Smooth muscle cell (in vitro differentiated cells): Measurements from ENCODE around the gene KANK2. TPM values are rescaled to one million over a fixed set of nuclear protein-coding genes. Genes with fewer than 3 reads are reported as not detected.

Experiments
- DNase-seq: peaks from one replicate; lab custom pipeline; 2025; ENCODE audit not compliant: unreplicated experiment; lab: John Stamatoyannopoulos, UW
- H2AFZ ChIP-seq: fragments of 200-600 bp; sonication (generic); 2 replicates; pipeline ENCODE4 v1.6.0; 2016; ENCODE audit warnings: antibody characterized with exemption, low read depth, mild to moderate bottlenecking
- H3F3A ChIP-seq: fragments of 200-600 bp; sonication (generic); 2 replicates; pipeline ENCODE4 v1.6.0; 2017; ENCODE audit warnings: antibody characterized with exemption, low read depth
- H3K27ac ChIP-seq: fragments of 200-600 bp; sonication (generic); 2 replicates; pipeline ENCODE4 v1.5.1; 2016; ENCODE audit warnings: low read depth, mild to moderate bottlenecking
- H3K27me3 ChIP-seq: fragments of 200-600 bp; sonication (generic); 2 replicates; pipeline ENCODE4 v1.6.1; 2016; ENCODE audit warnings: low read depth, mild to moderate bottlenecking
- H3K36me3 ChIP-seq: fragments of 200-600 bp; sonication (generic); 2 replicates; pipeline ENCODE4 v1.5.1; 2016; ENCODE audit warnings: low read depth
- H3K4me1 ChIP-seq: fragments of 200-600 bp; sonication (generic); 2 replicates; pipeline ENCODE4 v1.5.1; 2016; ENCODE audit warnings: low read depth
- H3K4me2 ChIP-seq: fragments of 200-600 bp; sonication (generic); 2 replicates; pipeline ENCODE4 v1.6.0; 2016; ENCODE audit warnings: mild to moderate bottlenecking
- H3K4me3 ChIP-seq: fragments of 200-600 bp; sonication (generic); 2 replicates; pipeline ENCODE4 v1.5.1; 2016; ENCODE audit warnings: mild to moderate bottlenecking
- H3K79me2 ChIP-seq: fragments of 200-600 bp; sonication (generic); 2 replicates; pipeline ENCODE4 v1.6.0; 2016; ENCODE audit warnings: low read depth, mild to moderate bottlenecking
- H3K9ac ChIP-seq: fragments of 200-600 bp; sonication (generic); 2 replicates; pipeline ENCODE4 v1.6.0; 2016; ENCODE audit warnings: low read depth
- H3K9me3 ChIP-seq: fragments of 200-600 bp; sonication (generic); replicated peaks from 2 replicates; pipeline ENCODE4 v1.5.1; 2016; ENCODE audit warnings: low read depth
- H4K20me1 ChIP-seq: fragments of 200-600 bp; sonication (generic); 2 replicates; pipeline ENCODE4 v1.6.0; 2016; ENCODE audit warnings: low read depth
- CTCF ChIP-seq: fragments of 200-600 bp; sonication (generic); IDR thresholded peaks from 2 replicates; pipeline ENCODE4 v1.5.1; 2017; ENCODE audit warnings: borderline replicate concordance, mild to moderate bottlenecking, antibody characterized with exemption; ENCODE audit not compliant: insufficient read depth, poor library complexity, severe bottlenecking
- WGBS: methylation state at CpG from one replicate; pipeline ENCODE4 v1.1.7; 2016; ENCODE audit warnings: low lambda C conversion rate; 5-methylcytosine and 5-hydroxymethylcytosine counted together
- polyA plus RNA-seq: library from polyadenylated mRNA; unstranded; fragments of >200 nt; fragmentation: Nextera tagmentation; extraction: Ambion mirVana; gene quantifications from 2 replicates; pipeline ENCODE4 v1.2.1, GENCODE V29; 2016
- total RNA-seq: library from RNA; depleted of rRNA; stranded (reverse); fragments of >200 nt; gene quantifications from 2 replicates; pipeline ENCODE4 v1.2.3, GENCODE V29; 2014

KANK2 gene
- total and polyA plus RNA-seq, 2 experiments from 2014 or later, result 28.1 to 32.0 TPM

- DNase-seq, result no peak
- TF ChIP-seq CTCF, result no peak
- 86% methylated on average over 13 of the region's 14 CpGs for WGBS
- no peaks in the 10 kb centered on the region for H3K79me2 ChIP-seq
- no peak overlapping the region for H2AFZ ChIP-seq
- no peaks in the 10 kb centered on the region for H3K27me3 ChIP-seq
- no peak overlapping the region for H3K9ac ChIP-seq
- H3K36me3 ChIP-seq, result peaks cover under 1% of the 10 kb centered on the region
- no peaks in the 10 kb centered on the region for H3K4me1 ChIP-seq
- no peak overlapping the region for H3K27ac ChIP-seq
- no peaks in the 10 kb centered on the region for H3F3A ChIP-seq
- H3K4me3 ChIP-seq, result no peak overlapping the region
- no peak overlapping the region for H3K4me2 ChIP-seq
- H4K20me1 ChIP-seq, result no peaks in the 10 kb centered on the region
- H3K9me3 ChIP-seq, result no peaks in the 10 kb centered on the region
These were observed 30.0 kb upstream of the KANK2 start for GRCh38 chr19:11227195-11227886.

- TF ChIP-seq CTCF, result no peak
- H4K20me1 ChIP-seq, result no peaks in the 10 kb centered on the region
- H3F3A ChIP-seq, result no peaks in the 10 kb centered on the region
- no peak overlapping the region for H3K27ac ChIP-seq
- no peak overlapping the region for H3K4me3 ChIP-seq
- H2AFZ ChIP-seq, result no peak overlapping the region
- no peak overlapping the region for H3K9ac ChIP-seq
- H3K27me3 ChIP-seq, result no peaks in the 10 kb centered on the region
- DNase-seq, result no peak
- H3K4me1 ChIP-seq, result no peaks in the 10 kb centered on the region
- H3K4me2 ChIP-seq, result no peak overlapping the region
- 100% methylated on average over 1 of the region's 1 CpG for WGBS
- H3K79me2 ChIP-seq, result no peaks in the 10 kb centered on the region
- no peaks in the 10 kb centered on the region for H3K9me3 ChIP-seq
- peaks cover 6% of the 10 kb centered on the region for H3K36me3 ChIP-seq
These were observed 29.4 kb upstream of the KANK2 start for GRCh38 chr19:11226716-11227166.

- Histone ChIP-seq H3F3A (no peaks in the 10 kb centered on the region), H3K9me3 (no peaks in the 10 kb centered on the region), H2AFZ (no peak overlapping the region), H3K27ac (no peak overlapping the region), H4K20me1 (no peaks in the 10 kb centered on the region), H3K4me3 (no peak overlapping the region), H3K36me3 (peaks cover 15% of the 10 kb centered on the region), H3K4me1 (no peaks in the 10 kb centered on the region), H3K4me2 (no peak overlapping the region), H3K79me2 (no peaks in the 10 kb centered on the region), H3K9ac (no peak overlapping the region), H3K27me3 (no peaks in the 10 kb centered on the region)
- WGBS, result 100% methylated on average over 3 of the region's 3 CpGs
- no peak for DNase-seq
- no peak for TF ChIP-seq CTCF
These were observed 28.5 kb upstream of the KANK2 start for GRCh38 chr19:11225815-11226214.

- Histone ChIP-seq H3K9ac (no peak overlapping the region), H3K79me2 (no peaks in the 10 kb centered on the region), H3K27me3 (no peaks in the 10 kb centered on the region), H3K9me3 (peaks cover 3% of the 10 kb centered on the region), H3K4me2 (no peak overlapping the region), H3K4me1 (no peaks in the 10 kb centered on the region), H2AFZ (no peak overlapping the region), H3K4me3 (no peak overlapping the region), H4K20me1 (no peaks in the 10 kb centered on the region), H3K27ac (no peak overlapping the region), H3F3A (no peaks in the 10 kb centered on the region), H3K36me3 (peaks cover 15% of the 10 kb centered on the region)
- WGBS, result 95% methylated on average over 5 of the region's 5 CpGs
- no peak for TF ChIP-seq CTCF
- no peak for DNase-seq
These were observed 27.8 kb upstream of the KANK2 start for GRCh38 chr19:11225172-11225571.
